ENCODE measurements around the gene ARMH3.
"Not testable (repeated sequence)": the region's sequence is repeated elsewhere in the genome, so short reads cannot be mapped to it uniquely, and the experiment has no call there.

ARMH3 gene

GRCh38 chr10:102055647-102056419 is at the start of gene ARMH3:
TSS of gene ARMH3 (minus strand) at chr10:102056173. CDS start at chr10:102040114, 16,059 bp downstream.
- peak; percentile 83 for DNase-seq

GRCh38 chr10:102102421-102102820 is 46.4 kb upstream of the ARMH3 start:
- DNase-seq = no peak

GRCh38 chr10:102101152-102101551 is 45.2 kb upstream of the ARMH3 start:
- DNase-seq = no peak

- no peak for DNase-seq
Observed at GRCh38 chr10:102096449-102096848, 40.5 kb upstream of the ARMH3 start.

- DNase-seq = no peak
Observed at GRCh38 chr10:102090772-102091171, 34.8 kb upstream of the ARMH3 start.

GRCh38 chr10:102086196-102086595 is 30.2 kb upstream of the ARMH3 start:
- DNase-seq = no peak

- DNase-seq = no peak
Observed at GRCh38 chr10:102085336-102085735, 29.4 kb upstream of the ARMH3 start.

- DNase-seq = no peak
Observed at GRCh38 chr10:102083541-102083940, 27.6 kb upstream of the ARMH3 start.

- no peak for DNase-seq
Observed at GRCh38 chr10:102072673-102073527, 16.9 kb upstream of the ARMH3 start.

- DNase-seq = no peak
Observed at GRCh38 chr10:102069071-102069470, 13.1 kb upstream of the ARMH3 start.

- DNase-seq = no peak
Observed at GRCh38 chr10:102068216-102068615, 12.2 kb upstream of the ARMH3 start.

- DNase-seq = no peak
Observed at GRCh38 chr10:102067091-102067916, 11.3 kb upstream of the ARMH3 start.

GRCh38 chr10:102066399-102067088 is 10.6 kb upstream of the ARMH3 start:
- DNase-seq = no peak

- no peak for DNase-seq
Observed at GRCh38 chr10:102065561-102066398, 9.8 kb upstream of the ARMH3 start.

- DNase-seq = peak; percentile 58
Observed at GRCh38 chr10:102064868-102065560, 9.0 kb upstream of the ARMH3 start, which contains the start of gene HPS6. TSS of gene HPS6 (plus strand) at chr10:102065349. CDS start at chr10:102065475, 126 bp downstream.

- DNase-seq = no peak
Observed at GRCh38 chr10:102064503-102064867, 8.5 kb upstream of the ARMH3 start.

- no peak for DNase-seq
Observed at GRCh38 chr10:102059987-102060386, 4.0 kb upstream of the ARMH3 start.

- DNase-seq = not testable (repeated sequence)
Observed at GRCh38 chr10:102054881-102055646, 909 bp downstream of the ARMH3 start.

- no peak for DNase-seq
Observed at GRCh38 chr10:102046095-102046494, 9.9 kb downstream of the ARMH3 start.

GRCh38 chr10:102045292-102045691 is 10.7 kb downstream of the ARMH3 start:
- no peak for DNase-seq
